HepG2 (cell line): ENCODE results near the gene POLE. TPM values are rescaled to one million over a fixed set of nuclear protein-coding genes. Genes with fewer than 3 reads are reported as not detected.

Experiments used
- ATAC-seq: fragments of 200-7000 bp; cut with Tn5 transposase; 3 replicates; pipeline ENCODE4 v1.9.1; 2020; ENCODE audit warnings: mild to moderate bottlenecking, moderate library complexity
- BruUV-seq: library from RNA; stranded (reverse); fragments of 400-500 nt; replicated peaks from 2 replicates; lab custom pipeline; 2021; lab: Mats Ljungman, UMichigan
- CTCF ChIA-PET: fragments of 300-600 bp; formaldehyde crosslinking; extraction: SDS; loops from one replicate; lab custom pipeline; 2021; ENCODE audit warnings: low total read pairs, inconsistent platforms, low intra/inter-chr PET ratio; lab: Yijun Ruan, JAX
- POLR2A ChIA-PET: fragments of 350-600 bp; sonication (Branson Sonifier 250); formaldehyde crosslinking; loops from one replicate; lab custom pipeline; 2020; ENCODE audit warnings: antibody characterized with exemption, inconsistent platforms; lab: Yijun Ruan, JAX
- DNase-seq: peaks from one replicate; pipeline ENCODE4 v3.0.0-alpha.2; 2015; ENCODE audit warnings: low spot score
- FAIRE-seq: peaks from 3 replicates; lab custom pipeline; 2011; peaks lifted over from hg19 to GRCh38; lab: Jason Lieb, UNC
- H2AFZ ChIP-seq: one replicate; pipeline ENCODE4 v1.6.1; 2011; ENCODE audit warnings: low read length, inconsistent platforms
- H3K27ac ChIP-seq: fragments of 300-600 bp; 3 replicates; pipeline ENCODE4 v1.8.0; 2011; ENCODE audit warnings: mixed run types, mild to moderate bottlenecking, mixed read lengths, low read length, inconsistent platforms; ENCODE audit not compliant: insufficient read depth; ENCODE audit errors: extremely low read length
- H3K27me3 ChIP-seq, 2 experiments: fragments of 200-600 bp in 1 of 2; 2 replicates in 1 of 2; 3 replicates in 1 of 2; pipeline versions ENCODE4 v1.6.0 to v1.8.0; 2011; ENCODE audit warnings: low read length in 2 of 2, mild to moderate bottlenecking in 2 of 2, moderate library complexity in 2 of 2, inconsistent platforms in 1 of 2; ENCODE audit not compliant: insufficient read depth in 2 of 2, control insufficient read depth in 1 of 2
- H3K36me3 ChIP-seq, 2 experiments: fragments of 200-600 bp in 1 of 2; replicated peaks in 1 of 2; 2 replicates in 1 of 2; 3 replicates in 1 of 2; pipeline versions ENCODE4 v1.5.1 to v1.8.0; 2011; ENCODE audit warnings: low read length in 2 of 2, inconsistent platforms in 1 of 2; ENCODE audit not compliant: insufficient read depth in 2 of 2, control insufficient read depth in 1 of 2
- H3K4me1 ChIP-seq: 2 replicates; pipeline ENCODE4 v1.5.1; 2012; ENCODE audit warnings: low read length, inconsistent platforms; ENCODE audit not compliant: insufficient read depth
- H3K4me2 ChIP-seq: 2 replicates; pipeline ENCODE4 v1.6.0; 2011; ENCODE audit warnings: low read depth, low read length, inconsistent platforms
- H3K4me3 ChIP-seq, 3 experiments: fragments of 200-600 bp in 1 of 3; sonication (generic), shearing (Covaris generic) in 1 of 3; replicated peaks in 1 of 3; 2 replicates each; pipeline ENCODE4 v1.5.1; 2011 to 2016; ENCODE audit warnings: low read length in 3 of 3, inconsistent platforms in 2 of 3, low read depth in 2 of 3, mild to moderate bottlenecking in 2 of 3, control low read depth in 1 of 3, mixed read lengths in 1 of 3; ENCODE audit not compliant: insufficient read depth in 1 of 3
- H3K79me2 ChIP-seq: one replicate; pipeline ENCODE4 v1.6.1; 2011; ENCODE audit warnings: low read length, inconsistent platforms; ENCODE audit not compliant: insufficient read depth
- H3K9ac ChIP-seq: 2 replicates; pipeline ENCODE4 v1.6.0; 2011; ENCODE audit warnings: mild to moderate bottlenecking, low read depth, low read length, inconsistent platforms; ENCODE audit not compliant: insufficient read depth
- H3K9me3 ChIP-seq: 2 replicates; pipeline ENCODE4 v1.5.1; 2012; ENCODE audit warnings: mild to moderate bottlenecking, low read length
- H4K20me1 ChIP-seq: 2 replicates; pipeline ENCODE4 v1.6.0; 2011; ENCODE audit warnings: inconsistent platforms, mild to moderate bottlenecking, low read length, moderate library complexity; ENCODE audit not compliant: insufficient read depth
- HOXA5 ChIP-seq: sonication (generic); formaldehyde crosslinking; IDR thresholded peaks from 2 replicates; pipeline ENCODE4 v1.4.0; 2020; ENCODE audit warnings: missing genetic modification reagents
- NCOR1 ChIP-seq: fragments of 200-600 bp; sonication (generic); IDR thresholded peaks from 2 replicates; pipeline ENCODE4 v1.7.0; 2017; ENCODE audit warnings: antibody characterized with exemption, low read length, borderline replicate concordance
- RAD21 ChIP-seq: fragments of 450-650 bp; formaldehyde crosslinking; IDR thresholded peaks from 2 replicates; pipeline ENCODE4 v1.5.0; 2020; ENCODE audit warnings: mild to moderate bottlenecking
- SCMH1 ChIP-seq: sonication (generic); formaldehyde crosslinking; IDR thresholded peaks from 2 replicates; pipeline ENCODE4 v1.9.0; 2021; ENCODE audit warnings: missing genetic modification reagents, mild to moderate bottlenecking, borderline replicate concordance
- ZC3H4 ChIP-seq: sonication (generic); formaldehyde crosslinking; IDR thresholded peaks from 2 replicates; pipeline ENCODE4 v1.4.0; 2020; ENCODE audit warnings: missing genetic modification reagents, borderline replicate concordance
- ZNF501 ChIP-seq: sonication (generic); formaldehyde crosslinking; IDR thresholded peaks from 2 replicates; pipeline ENCODE4 v1.5.1; 2020; ENCODE audit warnings: mild to moderate bottlenecking, moderate library complexity, missing genetic modification reagents
- ZNF616 ChIP-seq: sonication (generic); formaldehyde crosslinking; IDR thresholded peaks from 2 replicates; pipeline ENCODE4 v1.5.0; 2020; ENCODE audit warnings: low read depth, mild to moderate bottlenecking, missing genetic modification reagents
- WGBS: methylation state at CpG from one replicate; pipeline ENCODE4 v1.1.6; 2017; ENCODE audit warnings: low lambda C conversion rate; 5-methylcytosine and 5-hydroxymethylcytosine counted together
- in situ Hi-C: cut with HindIII; loops from 2 replicates; pipeline ENCODE4 v1.10.0; 2017; ENCODE audit warnings: low pct_unique_long_range_greater_than_20kb; ENCODE audit not compliant: extremely low pct_ligation_motif_present
- intact Hi-C: fragments of 100-400 bp; cut with micrococcal nuclease; formaldehyde crosslinking; loops from one replicate; pipeline ENCODE4 v1.10.0; 2022; ENCODE audit not compliant: unreplicated experiment
- polyA plus RNA-seq, 8 experiments: library from polyadenylated mRNA; depleted of rRNA in 3 of 8; stranded (reverse) in 7 of 8; unstranded in 1 of 8; fragments of >200 nt; fragmentation: Illumina TruSeq in 4 of 8; extraction: Trizol in 4 of 8; gene quantifications; 2 replicates each; pipeline versions ENCODE4 v1.2.1 to v1.2.3, GENCODE V29; 2011 to 2016; ENCODE audit warnings: low read depth in 4 of 8, missing spikeins in 1 of 8, mixed read lengths in 1 of 8; ENCODE audit not compliant: insufficient read depth in 1 of 8
- total RNA-seq, 5 experiments: library from RNA; depleted of rRNA; stranded (reverse); fragments of >200 nt; fragmentation: Illumina TruSeq; extraction: Trizol; gene quantifications; 2 replicates each; pipeline ENCODE4 v1.2.3, GENCODE V29; 2016; ENCODE audit warnings: low read depth in 1 of 5
- TF ChIP-seq, protein P1 (sequence below): sonication (generic); formaldehyde crosslinking; IDR thresholded peaks from 2 replicates; pipeline ENCODE4 v1.5.1; 2020; ENCODE audit warnings: mild to moderate bottlenecking, missing genetic modification reagents, moderate library complexity
- TF ChIP-seq, protein P2 (sequence below): sonication (generic); formaldehyde crosslinking; IDR thresholded peaks from 2 replicates; pipeline ENCODE4 v1.8.1; 2023; ENCODE audit warnings: mild to moderate bottlenecking, missing genetic modification reagents
- TF ChIP-seq, protein P3 (sequence below): sonication (generic); formaldehyde crosslinking; IDR thresholded peaks from 2 replicates; pipeline ENCODE4 v1.4.0; 2020; ENCODE audit warnings: missing genetic modification reagents, borderline replicate concordance
- TF ChIP-seq, protein P4 (sequence below): sonication (generic); formaldehyde crosslinking; IDR thresholded peaks from 2 replicates; pipeline ENCODE4 v1.5.1; 2020; ENCODE audit warnings: mild to moderate bottlenecking, moderate library complexity, missing genetic modification reagents
- TF ChIP-seq, protein P5 (sequence below): sonication (generic); formaldehyde crosslinking; IDR thresholded peaks from 2 replicates; pipeline ENCODE4 v1.5.1; 2020; ENCODE audit warnings: mild to moderate bottlenecking, missing genetic modification reagents, moderate library complexity

Gene POLE
- total and polyA plus RNA-seq, 2 of the 13 experiments (the other 11 are each of a cell fraction or from before 2014, with no cell fraction given) = 25.3 to 52.2 TPM

DNA sequence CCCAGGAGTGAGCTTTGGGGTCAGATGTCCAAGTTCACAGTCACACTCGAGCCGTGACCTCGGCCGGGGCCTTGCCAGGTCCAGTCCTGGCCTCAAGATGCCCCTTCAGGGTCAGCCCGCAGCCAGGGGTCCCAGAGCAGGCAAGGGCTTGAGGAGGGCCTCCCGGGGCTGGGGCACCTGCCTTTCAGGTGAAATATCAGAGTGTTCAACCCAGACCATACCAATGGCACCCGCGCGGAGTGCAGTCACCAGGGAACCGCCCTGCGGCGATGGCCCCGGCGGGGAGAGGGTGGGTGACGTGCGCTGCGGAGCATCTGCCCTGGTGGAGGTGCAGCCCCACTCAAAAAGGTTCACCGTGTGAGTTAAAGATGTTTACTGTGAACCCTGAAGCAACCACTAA is 93.6 kb downstream of the POLE start:
- peak overlapping the region in 1 of 3 experiments; percentile 44; a peak in 2 of 6 replicates for H3K4me3 ChIP-seq
- intact Hi-C loops = no loop called here
- CTCF ChIA-PET = no interaction called here
- TF ChIP-seq ZC3H4 (CRISPR knock-in tag) (no peak), RAD21 (no peak), ZNF616 (no peak), NCOR1 (no peak), SCMH1 (no peak), ZNF501 (0 out of 2 replicates have a peak, but pooled peaks have one; percentile 21), HOXA5 (CRISPR knock-in tag) (no peak)
- TF ChIP-seq, protein P1, sequence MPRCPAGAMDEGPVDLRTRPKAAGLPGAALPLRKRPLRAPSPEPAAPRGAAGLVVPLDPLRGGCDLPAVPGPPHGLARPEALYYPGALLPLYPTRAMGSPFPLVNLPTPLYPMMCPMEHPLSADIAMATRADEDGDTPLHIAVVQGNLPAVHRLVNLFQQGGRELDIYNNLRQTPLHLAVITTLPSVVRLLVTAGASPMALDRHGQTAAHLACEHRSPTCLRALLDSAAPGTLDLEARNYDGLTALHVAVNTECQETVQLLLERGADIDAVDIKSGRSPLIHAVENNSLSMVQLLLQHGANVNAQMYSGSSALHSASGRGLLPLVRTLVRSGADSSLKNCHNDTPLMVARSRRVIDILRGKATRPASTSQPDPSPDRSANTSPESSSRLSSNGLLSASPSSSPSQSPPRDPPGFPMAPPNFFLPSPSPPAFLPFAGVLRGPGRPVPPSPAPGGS (CRISPR knock-in tag) = no peak
- TF ChIP-seq, protein P2, sequence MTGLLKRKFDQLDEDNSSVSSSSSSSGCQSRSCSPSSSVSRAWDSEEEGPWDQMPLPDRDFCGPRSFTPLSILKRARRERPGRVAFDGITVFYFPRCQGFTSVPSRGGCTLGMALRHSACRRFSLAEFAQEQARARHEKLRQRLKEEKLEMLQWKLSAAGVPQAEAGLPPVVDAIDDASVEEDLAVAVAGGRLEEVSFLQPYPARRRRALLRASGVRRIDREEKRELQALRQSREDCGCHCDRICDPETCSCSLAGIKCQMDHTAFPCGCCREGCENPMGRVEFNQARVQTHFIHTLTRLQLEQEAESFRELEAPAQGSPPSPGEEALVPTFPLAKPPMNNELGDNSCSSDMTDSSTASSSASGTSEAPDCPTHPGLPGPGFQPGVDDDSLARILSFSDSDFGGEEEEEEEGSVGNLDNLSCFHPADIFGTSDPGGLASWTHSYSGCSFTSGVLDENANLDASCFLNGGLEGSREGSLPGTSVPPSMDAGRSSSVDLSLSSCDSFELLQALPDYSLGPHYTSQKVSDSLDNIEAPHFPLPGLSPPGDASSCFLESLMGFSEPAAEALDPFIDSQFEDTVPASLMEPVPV = no peak
- TF ChIP-seq, protein P3, sequence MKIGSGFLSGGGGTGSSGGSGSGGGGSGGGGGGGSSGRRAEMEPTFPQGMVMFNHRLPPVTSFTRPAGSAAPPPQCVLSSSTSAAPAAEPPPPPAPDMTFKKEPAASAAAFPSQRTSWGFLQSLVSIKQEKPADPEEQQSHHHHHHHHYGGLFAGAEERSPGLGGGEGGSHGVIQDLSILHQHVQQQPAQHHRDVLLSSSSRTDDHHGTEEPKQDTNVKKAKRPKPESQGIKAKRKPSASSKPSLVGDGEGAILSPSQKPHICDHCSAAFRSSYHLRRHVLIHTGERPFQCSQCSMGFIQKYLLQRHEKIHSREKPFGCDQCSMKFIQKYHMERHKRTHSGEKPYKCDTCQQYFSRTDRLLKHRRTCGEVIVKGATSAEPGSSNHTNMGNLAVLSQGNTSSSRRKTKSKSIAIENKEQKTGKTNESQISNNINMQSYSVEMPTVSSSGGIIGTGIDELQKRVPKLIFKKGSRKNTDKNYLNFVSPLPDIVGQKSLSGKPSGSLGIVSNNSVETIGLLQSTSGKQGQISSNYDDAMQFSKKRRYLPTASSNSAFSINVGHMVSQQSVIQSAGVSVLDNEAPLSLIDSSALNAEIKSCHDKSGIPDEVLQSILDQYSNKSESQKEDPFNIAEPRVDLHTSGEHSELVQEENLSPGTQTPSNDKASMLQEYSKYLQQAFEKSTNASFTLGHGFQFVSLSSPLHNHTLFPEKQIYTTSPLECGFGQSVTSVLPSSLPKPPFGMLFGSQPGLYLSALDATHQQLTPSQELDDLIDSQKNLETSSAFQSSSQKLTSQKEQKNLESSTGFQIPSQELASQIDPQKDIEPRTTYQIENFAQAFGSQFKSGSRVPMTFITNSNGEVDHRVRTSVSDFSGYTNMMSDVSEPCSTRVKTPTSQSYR = no peak
- TF ChIP-seq, protein P4, sequence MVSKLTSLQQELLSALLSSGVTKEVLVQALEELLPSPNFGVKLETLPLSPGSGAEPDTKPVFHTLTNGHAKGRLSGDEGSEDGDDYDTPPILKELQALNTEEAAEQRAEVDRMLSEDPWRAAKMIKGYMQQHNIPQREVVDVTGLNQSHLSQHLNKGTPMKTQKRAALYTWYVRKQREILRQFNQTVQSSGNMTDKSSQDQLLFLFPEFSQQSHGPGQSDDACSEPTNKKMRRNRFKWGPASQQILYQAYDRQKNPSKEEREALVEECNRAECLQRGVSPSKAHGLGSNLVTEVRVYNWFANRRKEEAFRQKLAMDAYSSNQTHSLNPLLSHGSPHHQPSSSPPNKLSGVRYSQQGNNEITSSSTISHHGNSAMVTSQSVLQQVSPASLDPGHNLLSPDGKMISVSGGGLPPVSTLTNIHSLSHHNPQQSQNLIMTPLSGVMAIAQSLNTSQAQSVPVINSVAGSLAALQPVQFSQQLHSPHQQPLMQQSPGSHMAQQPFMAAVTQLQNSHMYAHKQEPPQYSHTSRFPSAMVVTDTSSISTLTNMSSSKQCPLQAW (CRISPR knock-in tag) = no peak
- TF ChIP-seq, protein P5, sequence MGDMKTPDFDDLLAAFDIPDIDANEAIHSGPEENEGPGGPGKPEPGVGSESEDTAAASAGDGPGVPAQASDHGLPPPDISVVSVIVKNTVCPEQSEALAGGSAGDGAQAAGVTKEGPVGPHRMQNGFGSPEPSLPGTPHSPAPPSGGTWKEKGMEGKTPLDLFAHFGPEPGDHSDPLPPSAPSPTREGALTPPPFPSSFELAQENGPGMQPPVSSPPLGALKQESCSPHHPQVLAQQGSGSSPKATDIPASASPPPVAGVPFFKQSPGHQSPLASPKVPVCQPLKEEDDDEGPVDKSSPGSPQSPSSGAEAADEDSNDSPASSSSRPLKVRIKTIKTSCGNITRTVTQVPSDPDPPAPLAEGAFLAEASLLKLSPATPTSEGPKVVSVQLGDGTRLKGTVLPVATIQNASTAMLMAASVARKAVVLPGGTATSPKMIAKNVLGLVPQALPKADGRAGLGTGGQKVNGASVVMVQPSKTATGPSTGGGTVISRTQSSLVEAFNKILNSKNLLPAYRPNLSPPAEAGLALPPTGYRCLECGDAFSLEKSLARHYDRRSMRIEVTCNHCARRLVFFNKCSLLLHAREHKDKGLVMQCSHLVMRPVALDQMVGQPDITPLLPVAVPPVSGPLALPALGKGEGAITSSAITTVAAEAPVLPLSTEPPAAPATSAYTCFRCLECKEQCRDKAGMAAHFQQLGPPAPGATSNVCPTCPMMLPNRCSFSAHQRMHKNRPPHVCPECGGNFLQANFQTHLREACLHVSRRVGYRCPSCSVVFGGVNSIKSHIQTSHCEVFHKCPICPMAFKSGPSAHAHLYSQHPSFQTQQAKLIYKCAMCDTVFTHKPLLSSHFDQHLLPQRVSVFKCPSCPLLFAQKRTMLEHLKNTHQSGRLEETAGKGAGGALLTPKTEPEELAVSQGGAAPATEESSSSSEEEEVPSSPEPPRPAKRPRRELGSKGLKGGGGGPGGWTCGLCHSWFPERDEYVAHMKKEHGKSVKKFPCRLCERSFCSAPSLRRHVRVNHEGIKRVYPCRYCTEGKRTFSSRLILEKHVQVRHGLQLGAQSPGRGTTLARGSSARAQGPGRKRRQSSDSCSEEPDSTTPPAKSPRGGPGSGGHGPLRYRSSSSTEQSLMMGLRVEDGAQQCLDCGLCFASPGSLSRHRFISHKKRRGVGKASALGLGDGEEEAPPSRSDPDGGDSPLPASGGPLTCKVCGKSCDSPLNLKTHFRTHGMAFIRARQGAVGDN (CRISPR knock-in tag) = peak; percentile 31

More for the DNA sequence above, 93.6 kb downstream of the POLE start:
- in situ Hi-C loops = no loop called here
- no peak for FAIRE-seq
- H3K9ac ChIP-seq = no peak overlapping the region
- no peak for DNase-seq
- 33% methylated on average over 14 of the region's 18 CpGs for WGBS
- H3K9me3 ChIP-seq = no peaks in the 10 kb centered on the region
- ATAC-seq = peak; percentile 5
- no peaks in the 10 kb centered on the region for H4K20me1 ChIP-seq
- H2AFZ ChIP-seq = no peak overlapping the region
- no peaks in the 10 kb centered on the region for H3K79me2 ChIP-seq
- peaks cover 13% of the 10 kb centered on the region for H3K4me1 ChIP-seq
- no TSS peak for BruUV-seq
- no peak overlapping the region for H3K27ac ChIP-seq
- H3K27me3 ChIP-seq = peaks cover 9 to 55% of the 10 kb centered on the region in 2 experiments; a peak in 4 of 5 replicates
- POLR2A ChIA-PET = no interaction called here
- no peaks in the 10 kb centered on the region for H3K36me3 ChIP-seq
- peak overlapping the region; percentile 60 for H3K4me2 ChIP-seq
